H7 (cell line): ENCODE data around the gene STAG1. TPM values are rescaled to one million over a fixed set of nuclear protein-coding genes. Genes with fewer than 3 reads are reported as not detected.
"Not testable (repeated sequence)": the region's sequence is repeated elsewhere in the genome, so short reads cannot be mapped to it uniquely, and the experiment has no call there.

Experiments
- DNase-seq: peaks from one replicate; pipeline ENCODE4 v3.0.0; 2012
- H3K27me3 ChIP-seq: 2 replicates; pipeline ENCODE4 v1.6.0; 2011; ENCODE audit warnings: mild to moderate bottlenecking, low read length; ENCODE audit not compliant: control insufficient read depth, insufficient read depth
- H3K36me3 ChIP-seq: replicated peaks from 2 replicates; pipeline ENCODE4 v1.5.1; 2011; ENCODE audit warnings: low read length; ENCODE audit not compliant: control insufficient read depth, insufficient read depth
- H3K4me3 ChIP-seq: 2 replicates; pipeline ENCODE4 v1.5.1; 2011; ENCODE audit warnings: low read depth, mild to moderate bottlenecking, control low read depth, low read length, moderate library complexity; ENCODE audit not compliant: insufficient read depth
- total RNA-seq: library from RNA; depleted of rRNA; stranded (reverse); fragments of >200 nt; shearing (Covaris generic); gene quantifications from 2 replicates; pipeline ENCODE4 v1.2.3, GENCODE V29; 2014

The STAG1 gene
- total RNA-seq, 1 experiment from 2014 or later: 11.6 TPM

DNA sequence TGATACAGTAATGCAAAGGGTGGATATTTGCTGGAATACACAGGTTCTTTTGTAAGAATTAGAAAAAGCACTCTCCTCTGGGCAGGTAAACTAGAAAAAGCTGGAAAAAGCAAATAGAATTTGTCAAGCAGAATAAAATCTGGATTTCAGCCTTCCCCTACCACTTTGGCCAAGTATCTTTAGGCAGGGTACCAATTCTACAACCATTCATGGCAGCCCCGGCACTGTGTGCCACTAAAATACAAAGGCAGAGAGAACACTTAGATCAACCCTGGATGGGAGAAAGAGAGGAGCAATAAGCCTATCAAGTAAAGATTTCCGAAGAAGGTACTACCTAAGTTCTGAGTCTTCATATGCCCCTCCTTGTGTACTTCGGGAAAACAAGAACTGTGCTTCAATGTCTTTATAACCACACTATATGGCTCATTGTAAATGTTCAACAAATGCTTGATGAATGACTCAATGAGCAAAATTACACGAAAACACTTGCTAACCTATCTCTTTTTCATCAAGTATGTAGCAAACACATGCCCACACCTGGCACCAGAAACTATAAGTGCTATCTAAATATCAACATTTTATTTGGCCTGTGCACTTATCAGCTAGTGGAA, 20.8 kb downstream of the STAG1 start:
- H3K4me3 ChIP-seq: no peak overlapping the region
- no peaks in the 10 kb centered on the region for H3K27me3 ChIP-seq
- no peak for DNase-seq
- no peaks in the 10 kb centered on the region for H3K36me3 ChIP-seq

DNA sequence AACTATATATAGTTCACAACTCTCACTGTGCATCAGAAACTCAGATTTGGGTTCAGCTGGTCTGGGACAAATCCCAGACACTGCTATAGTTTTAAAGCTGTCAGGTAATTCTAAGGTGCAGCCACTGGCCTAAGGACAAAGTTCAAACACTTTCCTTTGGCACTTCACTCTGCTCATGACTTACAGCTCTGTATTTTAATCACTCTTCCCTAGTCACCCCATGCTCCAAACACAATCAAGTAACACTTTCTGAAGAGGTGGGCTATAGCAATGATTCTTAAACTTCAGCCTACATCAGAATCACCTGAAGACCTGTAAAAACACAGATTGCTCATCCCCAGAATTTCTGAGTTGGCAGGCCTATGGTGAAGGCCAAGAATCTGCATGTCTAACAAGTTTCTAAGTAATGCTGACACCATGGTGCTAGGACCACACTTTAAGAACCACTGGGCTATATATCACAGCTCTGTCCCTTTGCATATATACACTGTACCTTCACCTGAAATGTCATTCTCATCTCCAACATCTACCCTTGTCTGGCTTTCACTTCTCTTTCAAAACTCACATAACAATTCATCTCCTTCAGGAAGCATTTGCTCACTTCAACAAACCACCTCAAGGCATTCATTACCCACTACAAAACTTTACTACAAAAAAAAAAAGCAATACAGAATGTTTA, 21.4 kb downstream of the STAG1 start:
- H3K36me3 ChIP-seq: no peaks in the 10 kb centered on the region
- H3K4me3 ChIP-seq: no peak overlapping the region
- no peak for DNase-seq
- no peaks in the 10 kb centered on the region for H3K27me3 ChIP-seq

DNA sequence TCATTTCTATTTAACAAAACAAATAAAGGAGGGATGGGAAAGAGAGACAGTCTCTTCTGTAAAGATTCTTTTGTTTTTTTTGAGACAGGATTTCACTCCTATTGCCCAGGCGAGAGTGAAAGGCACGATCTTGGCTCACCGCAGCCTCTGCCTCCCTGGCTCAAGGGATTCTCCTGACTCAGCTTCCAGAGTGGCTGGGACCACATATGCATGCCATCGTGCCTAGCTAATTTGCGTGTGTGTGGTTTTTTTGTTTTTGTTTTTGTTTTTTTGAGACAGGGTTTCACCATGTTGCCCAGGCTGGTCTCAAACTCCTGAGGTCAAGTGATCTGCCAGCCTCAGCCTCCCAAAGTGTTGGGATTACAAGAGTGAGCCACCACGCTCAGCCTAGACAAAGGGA, 23.3 kb downstream of the STAG1 start:
- DNase-seq: no peak
- Histone ChIP-seq H3K36me3 (no peaks in the 10 kb centered on the region), H3K27me3 (no peaks in the 10 kb centered on the region), H3K4me3 (no peak overlapping the region)

DNA sequence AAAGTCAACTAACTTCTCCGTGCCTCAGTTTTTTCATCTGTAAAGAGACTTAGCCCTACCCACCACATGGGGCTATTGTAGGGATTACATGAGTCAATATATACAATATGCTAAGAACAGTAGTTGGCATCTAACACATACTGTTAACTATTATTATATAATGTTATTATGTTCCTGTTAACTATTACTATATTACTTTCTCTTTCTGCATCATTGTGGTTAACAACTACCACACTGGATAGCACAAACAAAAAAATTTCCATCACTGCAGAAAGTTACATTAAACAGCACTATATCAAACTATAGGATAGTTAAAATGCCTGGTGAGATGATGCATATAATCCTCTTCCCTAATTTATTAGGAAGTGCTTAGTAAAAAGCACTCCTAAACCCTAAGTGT, 23.7 kb downstream of the STAG1 start:
- H3K4me3 ChIP-seq: no peak overlapping the region
- no peak for DNase-seq
- no peaks in the 10 kb centered on the region for H3K27me3 ChIP-seq
- no peaks in the 10 kb centered on the region for H3K36me3 ChIP-seq

DNA sequence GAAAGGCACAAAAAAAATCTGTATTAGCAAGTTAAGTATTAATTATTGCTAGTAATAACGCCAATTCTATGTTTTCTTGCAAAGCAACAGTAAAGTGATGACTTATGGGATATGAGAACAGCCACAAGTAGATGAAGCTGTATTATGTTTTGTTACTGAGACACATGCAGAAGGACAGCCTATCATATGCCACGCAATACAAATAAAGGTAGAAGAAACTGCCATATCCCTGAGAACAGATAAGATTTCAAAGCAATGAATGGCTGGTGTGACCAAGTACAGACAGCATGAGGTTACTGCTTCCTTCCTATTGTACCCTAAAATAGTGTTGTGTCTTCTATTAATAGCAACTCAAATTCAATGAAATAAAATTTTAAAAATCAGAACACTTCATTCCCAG, 26.7 kb downstream of the STAG1 start:
- H3K27me3 ChIP-seq: no peaks in the 10 kb centered on the region
- DNase-seq: no peak
- no peaks in the 10 kb centered on the region for H3K36me3 ChIP-seq
- H3K4me3 ChIP-seq: no peak overlapping the region

DNA sequence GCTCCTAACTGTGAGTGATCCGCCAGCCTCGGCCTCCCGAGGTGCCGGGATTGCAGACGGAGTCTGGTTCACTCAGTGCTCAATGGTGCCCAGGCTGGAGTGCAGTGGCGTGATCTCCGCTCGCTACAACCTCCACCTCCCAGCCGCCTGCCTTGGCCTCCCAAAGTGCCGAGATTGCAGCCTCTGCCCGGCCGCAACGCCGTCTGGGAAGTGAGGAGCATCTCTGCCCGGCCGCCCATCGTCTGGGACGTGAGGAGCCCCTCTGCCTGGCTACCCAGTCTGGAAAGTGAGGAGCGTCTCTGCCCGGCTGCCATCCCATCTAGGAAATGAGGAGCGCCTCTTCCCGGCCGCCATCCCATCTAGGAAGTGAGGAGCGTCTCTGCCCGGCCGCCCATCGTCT, 29.3 kb downstream of the STAG1 start:
- not testable (repeated sequence) for H3K4me3 ChIP-seq, H3K36me3 ChIP-seq, H3K27me3 ChIP-seq, DNase-seq

DNA sequence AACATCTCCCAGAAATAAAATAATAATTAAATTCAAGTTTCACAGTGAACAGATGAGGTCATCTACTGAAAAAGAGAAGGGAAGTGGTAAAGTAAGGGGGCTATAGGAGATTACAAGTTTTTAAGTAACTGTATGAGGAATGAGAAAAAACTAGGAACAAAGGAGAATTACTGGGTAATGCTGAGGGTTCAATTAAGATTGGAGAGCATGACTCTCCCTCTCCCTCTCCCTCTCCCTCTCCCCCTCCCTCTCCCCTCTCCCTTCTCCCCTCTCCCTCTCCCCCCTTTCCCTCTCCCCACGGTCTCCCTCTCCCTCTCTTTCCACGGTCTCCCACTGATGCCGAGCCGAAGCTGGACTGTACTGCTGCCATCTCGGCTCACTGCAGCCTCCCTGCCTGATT, 29.8 kb downstream of the STAG1 start:
- H3K36me3 ChIP-seq, H3K4me3 ChIP-seq, H3K27me3 ChIP-seq, DNase-seq: not testable (repeated sequence)

DNA sequence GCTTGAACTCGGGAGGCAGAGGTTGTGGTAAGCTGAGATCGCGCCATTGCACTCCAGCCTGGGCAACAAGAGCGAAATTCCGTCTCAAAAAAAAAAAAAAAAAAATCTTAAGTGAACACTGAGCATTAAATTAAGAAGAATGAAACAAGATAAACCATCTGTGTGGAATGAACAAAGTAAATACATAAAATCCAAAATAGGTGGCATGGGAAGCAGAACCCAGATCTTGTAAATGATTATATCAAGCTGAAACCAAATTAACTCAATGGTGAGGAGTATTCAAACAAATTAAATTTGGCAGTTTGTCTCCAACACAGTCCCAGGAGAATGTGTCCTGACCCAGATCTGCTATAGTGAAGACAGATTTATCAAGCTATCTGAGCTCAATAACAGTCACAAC, 32.1 kb downstream of the STAG1 start:
- no peaks in the 10 kb centered on the region for H3K36me3 ChIP-seq
- H3K27me3 ChIP-seq: no peaks in the 10 kb centered on the region
- H3K4me3 ChIP-seq: no peak overlapping the region

DNA sequence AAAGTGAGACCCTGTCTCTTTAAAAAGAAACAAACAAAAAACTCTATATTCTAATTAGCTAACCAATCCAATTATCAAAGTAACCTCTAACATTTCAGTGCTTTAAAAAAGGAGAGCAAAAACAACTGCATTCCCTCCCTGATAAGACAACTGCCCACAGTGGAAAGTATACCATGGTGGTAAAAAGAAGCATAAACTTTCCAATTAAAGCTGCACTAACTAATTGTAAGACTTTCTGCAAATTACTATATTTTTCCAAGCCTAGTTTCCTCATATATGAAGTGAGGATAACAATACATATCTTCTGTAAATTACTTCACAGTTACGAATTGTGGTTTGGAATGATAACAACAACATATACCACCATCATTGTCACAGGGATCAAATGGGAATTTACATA, 35.5 kb downstream of the STAG1 start:
- H3K27me3 ChIP-seq: no peaks in the 10 kb centered on the region
- no peak for DNase-seq
- no peak overlapping the region for H3K4me3 ChIP-seq
- no peaks in the 10 kb centered on the region for H3K36me3 ChIP-seq

More for the DNA sequence above, 32.1 kb downstream of the STAG1 start:
- DNase-seq: no peak

DNA sequence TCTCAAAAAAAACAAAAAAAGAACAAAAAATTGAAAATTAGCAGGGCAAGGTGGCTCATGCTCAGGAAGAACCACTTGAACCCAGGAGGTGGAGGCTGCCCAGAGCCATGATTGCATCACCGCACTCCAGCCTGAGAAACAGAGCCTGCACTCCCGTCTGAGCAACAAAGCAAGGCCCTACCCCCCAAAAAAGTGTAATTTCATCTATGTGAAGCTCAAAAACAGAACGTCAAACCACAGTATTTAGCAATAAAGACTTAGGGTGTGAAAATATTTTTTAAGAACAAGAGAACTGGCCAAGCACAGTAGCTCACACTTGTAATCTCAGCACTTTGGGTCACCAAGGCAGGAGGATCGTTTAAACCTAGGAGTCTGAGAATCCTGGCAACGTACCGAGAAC, 38.2 kb downstream of the STAG1 start:
- no peak for DNase-seq
- no peak overlapping the region for H3K4me3 ChIP-seq
- H3K36me3 ChIP-seq: no peaks in the 10 kb centered on the region
- no peaks in the 10 kb centered on the region for H3K27me3 ChIP-seq

DNA sequence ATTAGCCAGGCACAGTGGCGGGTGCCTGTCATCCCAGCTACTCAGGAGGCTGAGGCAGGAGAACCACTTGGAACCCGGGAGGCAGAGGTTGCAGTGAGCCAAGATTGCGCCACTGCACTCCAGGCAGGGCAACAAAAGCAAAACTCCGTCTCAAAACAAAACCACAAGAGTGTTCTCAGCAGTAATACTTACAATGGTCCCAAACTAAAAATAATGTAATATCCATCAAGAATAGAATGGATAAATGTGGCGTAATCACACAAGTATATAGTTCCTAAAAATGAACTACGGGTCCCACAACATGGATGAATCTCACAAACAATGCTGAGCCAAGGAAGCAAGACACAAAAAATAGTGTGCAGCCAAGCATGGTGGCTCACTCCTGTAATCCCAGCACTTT, 39.2 kb downstream of the STAG1 start:
- H3K36me3 ChIP-seq: no peaks in the 10 kb centered on the region

DNA sequence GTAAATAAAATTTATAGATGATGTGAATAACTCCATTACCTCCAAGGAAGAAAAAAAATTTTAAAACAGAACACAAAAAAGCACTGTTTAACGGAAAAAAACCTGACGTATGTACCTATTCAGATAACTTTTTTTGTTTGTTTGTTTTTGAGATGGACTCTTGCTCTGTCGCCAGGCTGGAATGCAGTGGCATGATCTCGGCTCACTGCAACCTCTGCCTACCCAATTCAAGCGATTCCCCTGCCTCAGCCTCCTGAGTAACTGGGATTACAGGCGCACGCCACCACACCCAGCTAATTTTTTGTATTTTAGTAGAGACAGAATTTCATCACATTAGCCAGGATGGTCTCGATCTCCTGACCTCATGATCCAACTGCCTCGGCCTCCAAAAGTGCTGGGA, 40.3 kb downstream of the STAG1 start:
- not testable (repeated sequence) for H3K27me3 ChIP-seq, DNase-seq

More for the DNA sequence above, 39.2 kb downstream of the STAG1 start:
- no peaks in the 10 kb centered on the region for H3K27me3 ChIP-seq
- no peak overlapping the region for H3K4me3 ChIP-seq
- no peak for DNase-seq

DNA sequence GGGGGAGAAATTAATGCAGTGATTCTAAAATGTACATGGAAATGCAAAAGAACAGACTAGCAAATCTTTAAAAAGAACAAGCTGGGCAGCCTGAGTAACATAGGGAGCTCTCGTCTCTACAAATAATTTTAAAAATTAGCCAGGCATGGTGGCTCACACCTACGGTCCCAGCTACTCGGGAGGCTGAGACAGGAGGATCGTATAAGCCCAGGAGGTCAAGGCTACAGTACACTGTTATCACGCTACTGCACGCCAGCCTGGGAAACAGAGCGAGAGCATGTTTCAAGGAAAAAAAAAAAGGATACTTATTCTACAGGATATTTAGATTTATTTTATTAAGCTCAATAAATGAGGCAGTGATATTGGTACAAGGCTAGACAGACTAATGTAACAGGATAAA, 40.9 kb downstream of the STAG1 start:
- Histone ChIP-seq H3K36me3 (no peaks in the 10 kb centered on the region), H3K27me3 (no peaks in the 10 kb centered on the region), H3K4me3 (no peak overlapping the region)
- no peak for DNase-seq

More for the DNA sequence above, 40.3 kb downstream of the STAG1 start:
- H3K36me3 ChIP-seq, H3K4me3 ChIP-seq: not testable (repeated sequence)

DNA sequence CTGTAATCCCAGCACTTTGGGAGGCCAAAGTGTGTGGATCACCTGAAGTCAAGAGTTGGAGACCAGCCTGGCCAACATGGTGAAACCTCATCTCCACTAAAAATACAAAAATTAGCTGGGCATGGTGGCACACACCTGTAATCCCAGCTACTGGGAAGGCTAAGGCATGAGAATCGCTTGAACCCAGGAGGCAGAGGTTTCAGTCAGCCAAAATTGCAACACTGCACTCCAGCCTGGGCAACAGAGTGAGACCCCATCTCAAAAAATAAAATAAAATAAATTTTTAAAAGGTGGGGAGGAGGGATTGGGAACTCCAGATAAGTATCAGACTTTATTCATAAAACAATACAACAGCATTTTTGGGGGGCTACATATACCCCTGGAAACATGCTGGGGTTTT, 42.4 kb downstream of the STAG1 start:
- H3K4me3 ChIP-seq, H3K27me3 ChIP-seq, H3K36me3 ChIP-seq, DNase-seq: not testable (repeated sequence)

DNA sequence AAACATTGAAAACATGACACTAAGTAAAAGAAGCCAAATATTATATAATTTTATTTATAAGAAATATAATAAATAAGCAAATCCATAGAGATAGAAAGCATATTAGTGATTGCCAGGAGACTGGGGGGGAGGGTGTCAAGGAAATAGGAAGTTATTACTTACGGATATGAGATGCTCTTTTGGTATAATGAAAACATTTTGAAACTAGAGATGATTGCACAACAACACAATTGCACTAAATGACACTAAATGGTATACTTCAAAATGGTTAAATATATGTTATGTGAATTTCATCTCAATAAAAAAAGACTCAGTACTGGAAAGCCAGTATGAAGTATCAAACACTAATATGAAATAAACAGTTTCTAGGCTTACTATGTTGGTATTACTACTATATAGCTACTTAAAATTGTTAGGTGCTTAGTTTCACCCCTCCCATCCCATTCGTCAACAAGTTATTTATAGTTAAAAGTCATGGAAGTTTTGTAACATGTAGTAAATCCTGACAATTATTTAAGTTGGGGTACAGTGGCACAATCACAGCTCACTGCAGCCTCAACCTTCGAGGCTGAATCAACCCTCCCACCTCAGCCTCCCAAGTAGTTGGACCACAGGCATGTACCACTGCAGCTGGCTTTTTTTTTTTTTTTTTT, 43.7 kb downstream of the STAG1 start:
- DNase-seq: no peak
- H3K4me3 ChIP-seq: no peak overlapping the region
- H3K36me3 ChIP-seq: no peaks in the 10 kb centered on the region
- no peaks in the 10 kb centered on the region for H3K27me3 ChIP-seq
